ENCODE results near the gene CHI3L1.
A peak's percentile ranks its signal among the peaks of the same experiment; 100 is the strongest.

The CHI3L1 gene

GRCh38 chr1:203176273-203177035, 10.1 kb downstream of the CHI3L1 start:
- H3K9me3 Mint-ChIP-seq = no peaks in the 10 kb centered on the region
- H3K36me3 Mint-ChIP-seq (ENCODE audit: insufficient read depth) = no peaks in the 10 kb centered on the region
- no peaks in the 10 kb centered on the region for H3K4me1 Mint-ChIP-seq
- peaks cover 47% of the 10 kb centered on the region for H3K27me3 Mint-ChIP-seq
- H3K4me3 Mint-ChIP-seq = no peak overlapping the region
- no peak overlapping the region for H3K27ac Mint-ChIP-seq (ENCODE audit: low read depth)
- ATAC-seq (replicated peaks; ENCODE audit: extremely low read depth, poor library complexity, severe bottlenecking) (no peak), DNase-seq (ENCODE audit: low spot score in 2 of 2) (no peak)

- ATAC-seq (replicated peaks; ENCODE audit: extremely low read depth, poor library complexity, severe bottlenecking) = no peak
- no peaks in the 10 kb centered on the region for H3K9me3 Mint-ChIP-seq
- H3K36me3 Mint-ChIP-seq (ENCODE audit: insufficient read depth) = no peaks in the 10 kb centered on the region
- DNase-seq (ENCODE audit: low spot score in 2 of 2) = no peak
- no peak overlapping the region for H3K27ac Mint-ChIP-seq (ENCODE audit: low read depth)
- no peaks in the 10 kb centered on the region for H3K4me1 Mint-ChIP-seq
- H3K4me3 Mint-ChIP-seq = no peak overlapping the region
- peaks cover 47% of the 10 kb centered on the region for H3K27me3 Mint-ChIP-seq
Observed at GRCh38 chr1:203175827-203176241, 10.7 kb downstream of the CHI3L1 start.

- Mint-ChIP-seq H3K9me3 (no peaks in the 10 kb centered on the region), H3K27ac (ENCODE audit: low read depth) (no peak within 1 kb of the TSS), H3K4me1 (no peaks in the 10 kb centered on the region), H3K36me3 (ENCODE audit: insufficient read depth) (no peaks in the 10 kb centered on the region), H3K27me3 (peaks cover 47% of the 10 kb centered on the region), H3K4me3 (no peak within 1 kb of the TSS)
- no peak for DNase-seq (ENCODE audit: low spot score in 2 of 2)
- ATAC-seq (replicated peaks; ENCODE audit: extremely low read depth, poor library complexity, severe bottlenecking) = no peak
Observed at GRCh38 chr1:203175237-203175826, 11.2 kb downstream of the CHI3L1 start, which contains the start of gene MYBPH. TSS of gene MYBPH (minus strand) at chr1:203175826. CDS start at chr1:203175755, 71 bp downstream.

GRCh38 chr1:203174324-203174985, 12.0 kb downstream of the CHI3L1 start:
- Mint-ChIP-seq H3K36me3 (ENCODE audit: insufficient read depth) (no peaks in the 10 kb centered on the region), H3K4me3 (no peak overlapping the region), H3K27ac (ENCODE audit: low read depth) (no peak overlapping the region), H3K4me1 (no peaks in the 10 kb centered on the region), H3K27me3 (peaks cover 47% of the 10 kb centered on the region), H3K9me3 (no peaks in the 10 kb centered on the region)
- DNase-seq (ENCODE audit: low spot score in 2 of 2) (no peak), ATAC-seq (replicated peaks; ENCODE audit: extremely low read depth, poor library complexity, severe bottlenecking) (no peak)

- DNase-seq (ENCODE audit: low spot score in 2 of 2) (no peak), ATAC-seq (replicated peaks; ENCODE audit: extremely low read depth, poor library complexity, severe bottlenecking) (no peak)
- Mint-ChIP-seq H3K27ac (ENCODE audit: low read depth) (no peak overlapping the region), H3K9me3 (no peaks in the 10 kb centered on the region), H3K36me3 (ENCODE audit: insufficient read depth) (no peaks in the 10 kb centered on the region), H3K4me3 (no peak overlapping the region), H3K27me3 (peaks cover 53% of the 10 kb centered on the region), H3K4me1 (no peaks in the 10 kb centered on the region)
Observed at GRCh38 chr1:203173566-203173965, 12.9 kb downstream of the CHI3L1 start.

- Mint-ChIP-seq H3K36me3 (ENCODE audit: insufficient read depth) (no peaks in the 10 kb centered on the region), H3K9me3 (no peaks in the 10 kb centered on the region), H3K27ac (ENCODE audit: low read depth) (no peak overlapping the region), H3K4me1 (no peaks in the 10 kb centered on the region), H3K4me3 (no peak overlapping the region), H3K27me3 (peaks cover 48% of the 10 kb centered on the region)
- no peak for ATAC-seq (replicated peaks; ENCODE audit: extremely low read depth, poor library complexity, severe bottlenecking)
- no peak for DNase-seq (ENCODE audit: low spot score in 2 of 2)
Observed at GRCh38 chr1:203173011-203173555, 13.4 kb downstream of the CHI3L1 start.

- DNase-seq (ENCODE audit: low spot score in 2 of 2) = peak in 1 of 2 donors; percentile 17
- H3K4me3 Mint-ChIP-seq = no peak overlapping the region
- no peak for ATAC-seq (replicated peaks; ENCODE audit: extremely low read depth, poor library complexity, severe bottlenecking)
- no peaks in the 10 kb centered on the region for H3K4me1 Mint-ChIP-seq
- no peak overlapping the region for H3K27ac Mint-ChIP-seq (ENCODE audit: low read depth)
- peaks cover 47% of the 10 kb centered on the region for H3K27me3 Mint-ChIP-seq
- no peaks in the 10 kb centered on the region for H3K9me3 Mint-ChIP-seq
- no peaks in the 10 kb centered on the region for H3K36me3 Mint-ChIP-seq (ENCODE audit: insufficient read depth)
Observed at GRCh38 chr1:203172184-203173010, 14.1 kb downstream of the CHI3L1 start.

- Mint-ChIP-seq H3K9me3 (no peaks in the 10 kb centered on the region), H3K4me1 (peaks cover 2% of the 10 kb centered on the region), H3K27me3 (peaks cover 47% of the 10 kb centered on the region), H3K4me3 (no peak overlapping the region), H3K27ac (ENCODE audit: low read depth) (no peak overlapping the region), H3K36me3 (ENCODE audit: insufficient read depth) (no peaks in the 10 kb centered on the region)
- DNase-seq (ENCODE audit: low spot score in 2 of 2) (no peak), ATAC-seq (replicated peaks; ENCODE audit: extremely low read depth, poor library complexity, severe bottlenecking) (no peak)
Observed at GRCh38 chr1:203171341-203172183, 14.9 kb downstream of the CHI3L1 start.

GRCh38 chr1:203170625-203171330, 15.7 kb downstream of the CHI3L1 start:
- Mint-ChIP-seq H3K4me3 (no peak overlapping the region), H3K36me3 (ENCODE audit: insufficient read depth) (no peaks in the 10 kb centered on the region), H3K27me3 (peaks cover 47% of the 10 kb centered on the region), H3K9me3 (no peaks in the 10 kb centered on the region), H3K27ac (ENCODE audit: low read depth) (no peak overlapping the region), H3K4me1 (peaks cover 4% of the 10 kb centered on the region)
- ATAC-seq (replicated peaks; ENCODE audit: extremely low read depth, poor library complexity, severe bottlenecking) (no peak), DNase-seq (ENCODE audit: low spot score in 2 of 2) (no peak)

- no peaks in the 10 kb centered on the region for H3K9me3 Mint-ChIP-seq
Observed at GRCh38 chr1:203169770-203170520, 16.6 kb downstream of the CHI3L1 start.

More at GRCh38 chr1:203169770-203170520, 16.6 kb downstream of the CHI3L1 start:
- ATAC-seq (replicated peaks; ENCODE audit: extremely low read depth, poor library complexity, severe bottlenecking) (no peak), DNase-seq (ENCODE audit: low spot score in 2 of 2) (no peak)
- H3K36me3 Mint-ChIP-seq (ENCODE audit: insufficient read depth) = no peaks in the 10 kb centered on the region
- H3K4me3 Mint-ChIP-seq = no peak overlapping the region
- H3K27me3 Mint-ChIP-seq = peaks cover 48% of the 10 kb centered on the region
- no peak overlapping the region for H3K27ac Mint-ChIP-seq (ENCODE audit: low read depth)
- peaks cover 4% of the 10 kb centered on the region for H3K4me1 Mint-ChIP-seq

Data from central memory CD8-positive, alpha-beta T cell (primary cell).